HG03571 (cell line): ENCODE results near the gene RALGAPA2.
"Not testable (repeated sequence)": the region's sequence is repeated elsewhere in the genome, so short reads cannot be mapped to it uniquely, and the experiment has no call there.

Source experiments
- ATAC-seq: cut with Tn5 transposase; IDR thresholded peaks from one replicate; pipeline ENCODE4 v1.9.1; 2021; ENCODE audit not compliant: unreplicated experiment

Gene RALGAPA2

GRCh38 chr20:20547221-20547875, 165.1 kb downstream of the RALGAPA2 start:
- ATAC-seq = no peak

- no peak for ATAC-seq
Measured at GRCh38 chr20:20546402-20546801, 166.0 kb downstream of the RALGAPA2 start.

- ATAC-seq = not testable (repeated sequence)
Measured at GRCh38 chr20:20543348-20543747, 169.1 kb downstream of the RALGAPA2 start.

- no peak for ATAC-seq
Measured at GRCh38 chr20:20536240-20536933, 176.1 kb downstream of the RALGAPA2 start.

- no peak for ATAC-seq
Measured at GRCh38 chr20:20535051-20535450, 177.4 kb downstream of the RALGAPA2 start.

GRCh38 chr20:20531283-20531682, 181.2 kb downstream of the RALGAPA2 start:
- no peak for ATAC-seq

- ATAC-seq = no peak
Measured at GRCh38 chr20:20530428-20531151, 181.9 kb downstream of the RALGAPA2 start.

- ATAC-seq = no peak
Measured at GRCh38 chr20:20529597-20529996, 182.8 kb downstream of the RALGAPA2 start.

- no peak for ATAC-seq
Measured at GRCh38 chr20:20528861-20529260, 183.6 kb downstream of the RALGAPA2 start.

GRCh38 chr20:20527661-20528060, 184.8 kb downstream of the RALGAPA2 start:
- no peak for ATAC-seq

- no peak for ATAC-seq
Measured at GRCh38 chr20:20525756-20526155, 186.7 kb downstream of the RALGAPA2 start.

- ATAC-seq = no peak
Measured at GRCh38 chr20:20525214-20525613, 187.2 kb downstream of the RALGAPA2 start.

GRCh38 chr20:20524756-20525155, 187.7 kb downstream of the RALGAPA2 start:
- ATAC-seq = no peak

- ATAC-seq = no peak
Measured at GRCh38 chr20:20521736-20522135, 190.7 kb downstream of the RALGAPA2 start.

- ATAC-seq = no peak
Measured at GRCh38 chr20:20520776-20521175, 191.7 kb downstream of the RALGAPA2 start.

- no peak for ATAC-seq
Measured at GRCh38 chr20:20519269-20519668, 193.2 kb downstream of the RALGAPA2 start.

- ATAC-seq = peak; percentile 57
Measured at GRCh38 chr20:20518263-20518662, 194.2 kb downstream of the RALGAPA2 start.

GRCh38 chr20:20517296-20517695, 195.1 kb downstream of the RALGAPA2 start:
- no peak for ATAC-seq

- ATAC-seq = no peak
Measured at GRCh38 chr20:20513720-20514119, 198.7 kb downstream of the RALGAPA2 start.

GRCh38 chr20:20505554-20505953, 206.9 kb downstream of the RALGAPA2 start:
- peak; percentile 62 for ATAC-seq

- no peak for ATAC-seq
Measured at GRCh38 chr20:20503777-20504530, 208.5 kb downstream of the RALGAPA2 start.
